HepG2 (cell line): ENCODE data around the gene TRABD. TPM values are rescaled to one million over a fixed set of nuclear protein-coding genes. Genes with fewer than 3 reads are reported as not detected.

Source experiments
- AGO2 ChIP-seq: fragments of 200-400 bp; formaldehyde crosslinking; optimal IDR thresholded peaks from 2 replicates; pipeline ENCODE3; 2017; ENCODE audit warnings: mild to moderate bottlenecking, low read depth, low read length, moderate library complexity
- GABPA ChIP-seq, 2 experiments: IDR thresholded peaks; 2 replicates each; pipeline ENCODE4 v1.6.1; 2011 to 2016; ENCODE audit warnings: low read depth in 2 of 2, low read length in 1 of 2, missing biosample characterization in 1 of 2, missing genetic modification characterization in 1 of 2
- POLR2A ChIP-seq, 2 experiments: IDR thresholded peaks; 2 replicates each; pipeline ENCODE4 v1.6.1; 2011; ENCODE audit warnings: low read depth in 2 of 2, low read length in 2 of 2, mild to moderate bottlenecking in 1 of 2, moderate library complexity in 1 of 2; ENCODE audit not compliant: insufficient read depth in 1 of 2
- RBFOX2 ChIP-seq: fragments of 200-400 bp; formaldehyde crosslinking; IDR thresholded peaks from 2 replicates; pipeline ENCODE4 v1.6.1; 2017; ENCODE audit warnings: low read depth, mild to moderate bottlenecking, low read length
- RBM39 ChIP-seq: fragments of 200-400 bp; formaldehyde crosslinking; IDR thresholded peaks from one replicate; pipeline ENCODE4 v1.6.1; 2018; ENCODE audit warnings: antibody characterized with exemption, mild to moderate bottlenecking, low read depth, low read length; ENCODE audit not compliant: poor library complexity, severe bottlenecking
- ZBTB33 ChIP-seq: sonication (generic); formaldehyde crosslinking; IDR thresholded peaks from 2 replicates; pipeline ENCODE4 v1.4.0; 2020; ENCODE audit warnings: missing genetic modification reagents
- ZNF687 ChIP-seq: sonication (generic); formaldehyde crosslinking; IDR thresholded peaks from 2 replicates; pipeline ENCODE4 v1.5.1; 2020; ENCODE audit warnings: mild to moderate bottlenecking, missing genetic modification reagents, moderate library complexity
- ZSCAN20 ChIP-seq: sonication (generic); formaldehyde crosslinking; IDR thresholded peaks from 2 replicates; pipeline ENCODE4 v1.4.0; 2020; ENCODE audit warnings: missing genetic modification reagents, mild to moderate bottlenecking, borderline replicate concordance
- polyA plus RNA-seq, 8 experiments: library from polyadenylated mRNA; depleted of rRNA in 3 of 8; stranded (reverse) in 7 of 8; unstranded in 1 of 8; fragments of >200 nt; fragmentation: Illumina TruSeq in 4 of 8; extraction: Trizol in 4 of 8; gene quantifications; 2 replicates each; pipeline versions ENCODE4 v1.2.1 to v1.2.3, GENCODE V29; 2011 to 2016; ENCODE audit warnings: low read depth in 4 of 8, missing spikeins in 1 of 8, mixed read lengths in 1 of 8; ENCODE audit not compliant: insufficient read depth in 1 of 8
- total RNA-seq, 5 experiments: library from RNA; depleted of rRNA; stranded (reverse); fragments of >200 nt; fragmentation: Illumina TruSeq; extraction: Trizol; gene quantifications; 2 replicates each; pipeline ENCODE4 v1.2.3, GENCODE V29; 2016; ENCODE audit warnings: low read depth in 1 of 5
- TF ChIP-seq, protein P1 (sequence below): sonication (generic); formaldehyde crosslinking; IDR thresholded peaks from 2 replicates; pipeline ENCODE4 v1.5.0; 2020; ENCODE audit warnings: mild to moderate bottlenecking, missing genetic modification reagents, borderline replicate concordance

Gene TRABD
- total and polyA plus RNA-seq, 2 of the 13 experiments (the other 11 are each of a cell fraction or from before 2014, with no cell fraction given) = 21.5 to 28.9 TPM

DNA sequence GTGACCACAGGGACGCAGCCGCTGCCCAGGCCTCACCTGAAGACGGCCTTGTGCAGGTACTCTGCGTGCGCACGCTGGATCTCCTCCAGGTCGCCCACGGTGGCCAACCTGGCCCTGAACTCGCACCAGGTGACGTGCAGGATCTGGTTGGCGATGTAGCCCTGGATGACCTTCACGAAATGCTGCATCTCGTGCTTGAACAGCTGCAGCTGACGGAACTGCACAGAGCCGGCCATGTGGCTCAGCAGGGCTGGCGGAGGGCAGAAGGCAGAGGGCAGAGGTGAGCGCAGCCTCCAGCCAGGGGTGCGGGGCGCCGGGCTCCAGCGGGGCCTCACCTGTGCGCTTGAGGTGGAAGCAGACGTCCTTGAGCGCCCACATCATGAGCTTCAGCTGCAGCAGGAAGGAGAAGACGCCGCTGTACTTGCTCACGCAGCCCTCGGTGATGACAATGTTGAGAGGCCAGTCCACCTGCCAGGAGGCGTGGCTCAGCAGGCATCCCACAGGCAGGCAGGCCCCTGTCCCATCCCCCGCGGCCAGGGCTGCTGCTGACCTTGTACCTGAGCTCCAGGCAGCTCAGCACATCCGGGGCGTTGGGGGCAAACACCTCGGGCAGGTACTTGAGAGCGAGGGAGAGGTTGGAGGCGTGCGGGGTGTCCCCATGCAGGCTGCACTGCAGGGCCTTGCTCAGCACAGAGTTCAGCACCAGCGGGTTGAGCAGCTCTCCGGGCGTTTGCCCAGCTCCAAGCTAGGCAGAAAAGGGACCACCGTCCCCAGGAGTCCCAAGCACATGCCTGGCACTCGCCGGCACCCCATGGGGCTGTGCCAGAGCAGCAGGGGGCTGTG is 32.7 kb downstream of the TRABD start (continued):
- TF ChIP-seq, protein P1, sequence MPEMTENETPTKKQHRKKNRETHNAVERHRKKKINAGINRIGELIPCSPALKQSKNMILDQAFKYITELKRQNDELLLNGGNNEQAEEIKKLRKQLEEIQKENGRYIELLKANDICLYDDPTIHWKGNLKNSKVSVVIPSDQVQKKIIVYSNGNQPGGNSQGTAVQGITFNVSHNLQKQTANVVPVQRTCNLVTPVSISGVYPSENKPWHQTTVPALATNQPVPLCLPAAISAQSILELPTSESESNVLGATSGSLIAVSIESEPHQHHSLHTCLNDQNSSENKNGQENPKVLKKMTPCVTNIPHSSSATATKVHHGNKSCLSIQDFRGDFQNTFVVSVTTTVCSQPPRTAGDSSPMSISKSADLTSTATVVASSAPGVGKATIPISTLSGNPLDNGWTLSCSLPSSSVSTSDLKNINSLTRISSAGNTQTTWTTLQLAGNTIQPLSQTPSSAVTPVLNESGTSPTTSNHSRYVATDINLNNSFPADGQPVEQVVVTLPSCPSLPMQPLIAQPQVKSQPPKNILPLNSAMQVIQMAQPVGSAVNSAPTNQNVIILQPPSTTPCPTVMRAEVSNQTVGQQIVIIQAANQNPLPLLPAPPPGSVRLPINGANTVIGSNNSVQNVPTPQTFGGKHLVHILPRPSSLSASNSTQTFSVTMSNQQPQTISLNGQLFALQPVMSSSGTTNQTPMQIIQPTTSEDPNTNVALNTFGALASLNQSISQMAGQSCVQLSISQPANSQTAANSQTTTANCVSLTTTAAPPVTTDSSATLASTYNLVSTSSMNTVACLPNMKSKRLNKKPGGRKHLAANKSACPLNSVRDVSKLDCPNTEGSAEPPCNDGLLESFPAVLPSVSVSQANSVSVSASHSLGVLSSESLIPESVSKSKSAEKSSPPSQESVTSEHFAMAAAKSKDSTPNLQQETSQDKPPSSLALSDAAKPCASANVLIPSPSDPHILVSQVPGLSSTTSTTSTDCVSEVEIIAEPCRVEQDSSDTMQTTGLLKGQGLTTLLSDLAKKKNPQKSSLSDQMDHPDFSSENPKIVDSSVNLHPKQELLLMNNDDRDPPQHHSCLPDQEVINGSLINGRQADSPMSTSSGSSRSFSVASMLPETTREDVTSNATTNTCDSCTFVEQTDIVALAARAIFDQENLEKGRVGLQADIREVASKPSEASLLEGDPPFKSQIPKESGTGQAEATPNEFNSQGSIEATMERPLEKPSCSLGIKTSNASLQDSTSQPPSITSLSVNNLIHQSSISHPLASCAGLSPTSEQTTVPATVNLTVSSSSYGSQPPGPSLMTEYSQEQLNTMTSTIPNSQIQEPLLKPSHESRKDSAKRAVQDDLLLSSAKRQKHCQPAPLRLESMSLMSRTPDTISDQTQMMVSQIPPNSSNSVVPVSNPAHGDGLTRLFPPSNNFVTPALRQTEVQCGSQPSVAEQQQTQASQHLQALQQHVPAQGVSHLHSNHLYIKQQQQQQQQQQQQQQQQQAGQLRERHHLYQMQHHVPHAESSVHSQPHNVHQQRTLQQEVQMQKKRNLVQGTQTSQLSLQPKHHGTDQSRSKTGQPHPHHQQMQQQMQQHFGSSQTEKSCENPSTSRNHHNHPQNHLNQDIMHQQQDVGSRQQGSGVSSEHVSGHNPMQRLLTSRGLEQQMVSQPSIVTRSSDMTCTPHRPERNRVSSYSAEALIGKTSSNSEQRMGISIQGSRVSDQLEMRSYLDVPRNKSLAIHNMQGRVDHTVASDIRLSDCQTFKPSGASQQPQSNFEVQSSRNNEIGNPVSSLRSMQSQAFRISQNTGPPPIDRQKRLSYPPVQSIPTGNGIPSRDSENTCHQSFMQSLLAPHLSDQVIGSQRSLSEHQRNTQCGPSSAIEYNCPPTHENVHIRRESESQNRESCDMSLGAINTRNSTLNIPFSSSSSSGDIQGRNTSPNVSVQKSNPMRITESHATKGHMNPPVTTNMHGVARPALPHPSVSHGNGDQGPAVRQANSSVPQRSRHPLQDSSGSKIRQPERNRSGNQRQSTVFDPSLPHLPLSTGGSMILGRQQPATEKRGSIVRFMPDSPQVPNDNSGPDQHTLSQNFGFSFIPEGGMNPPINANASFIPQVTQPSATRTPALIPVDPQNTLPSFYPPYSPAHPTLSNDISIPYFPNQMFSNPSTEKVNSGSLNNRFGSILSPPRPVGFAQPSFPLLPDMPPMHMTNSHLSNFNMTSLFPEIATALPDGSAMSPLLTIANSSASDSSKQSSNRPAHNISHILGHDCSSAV = no peak
- TF ChIP-seq AGO2 (peak; percentile 77), GABPA (IDR thresholded peaks at IDR 0.05; ENCODE audit: low read depth, low read length) (peak; percentile 4; the same call in 1 of the 2 replicates), GABPA (CRISPR knock-in tag; IDR thresholded peaks at IDR 0.05; ENCODE audit: low read depth) (no peak), ZNF687 (CRISPR knock-in tag) (peak; percentile 25), ZBTB33 (peak; percentile 30; the same call in 1 of the 2 replicates), ZSCAN20 (CRISPR knock-in tag) (no peak), POLR2A (IDR thresholded peaks at IDR 0.05; ENCODE audit: insufficient read depth in 1 of 2, low read depth in 2 of 2, low read length in 2 of 2) (peak in 1 of 2 experiments; percentile 28; a peak in 1 of 4 replicates), RBM39 (peak; percentile 8), RBFOX2 (peak; percentile 55)
